ENCODE results near the gene PXDC1. TPM values are rescaled to one million over a fixed set of nuclear protein-coding genes. Genes with fewer than 3 reads are reported as not detected.

PXDC1 gene
- total RNA-seq, 1 donor: 144 TPM

DNA sequence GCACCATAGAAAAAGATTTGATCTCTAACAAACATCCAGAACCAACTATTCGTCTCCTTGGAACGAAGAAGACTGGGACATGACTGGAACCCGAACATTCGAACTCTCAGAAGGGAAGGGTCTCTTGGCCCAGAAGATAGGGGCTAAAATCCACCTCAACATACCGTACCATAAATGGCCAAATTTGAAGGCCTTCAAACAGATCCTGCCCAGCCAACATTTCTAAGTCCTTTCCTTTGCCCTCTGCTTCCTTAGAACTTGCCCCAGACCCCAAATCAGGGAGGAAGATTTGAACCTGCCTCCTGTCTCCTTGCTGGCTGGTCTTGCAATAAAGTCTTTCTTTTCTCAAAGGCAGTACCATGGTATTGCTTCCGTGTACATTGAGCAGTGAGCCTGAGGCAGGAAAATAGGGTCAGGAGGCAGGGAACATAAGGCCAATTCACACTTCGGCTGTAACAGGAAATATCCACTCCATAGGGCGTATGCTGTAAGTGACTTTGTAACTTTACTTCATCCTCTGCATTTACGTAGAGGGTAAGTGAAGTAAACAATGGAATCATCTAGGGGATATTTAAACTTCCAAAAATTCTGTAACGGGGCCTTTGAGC is 1.8 kb upstream of the PXDC1 start:
- Histone ChIP-seq H3K27me3 (ENCODE audit: insufficient read depth, low read length) (no peaks in the 10 kb centered on the region), H3K4me1 (ENCODE audit: insufficient read depth, low read length) (peaks cover 15% of the 10 kb centered on the region), H2AFZ (ENCODE audit: low read length) (no peak overlapping the region), H4K20me1 (ENCODE audit: insufficient read depth, low read length) (peaks cover 18% of the 10 kb centered on the region), H3K4me2 (ENCODE audit: insufficient read depth, low read length) (no peak overlapping the region), H3K27ac (ENCODE audit: low read depth, low read length) (no peak overlapping the region), H3K79me2 (ENCODE audit: insufficient read depth, low read length) (peaks cover 31% of the 10 kb centered on the region), H3K9me3 (ENCODE audit: low read depth, low read length) (no peaks in the 10 kb centered on the region), H3K36me3 (ENCODE audit: insufficient read depth, low read length) (peaks cover 12% of the 10 kb centered on the region), H3K4me3 (ENCODE audit: insufficient read depth, low read length) (no peak overlapping the region)
- TF ChIP-seq, protein P1, sequence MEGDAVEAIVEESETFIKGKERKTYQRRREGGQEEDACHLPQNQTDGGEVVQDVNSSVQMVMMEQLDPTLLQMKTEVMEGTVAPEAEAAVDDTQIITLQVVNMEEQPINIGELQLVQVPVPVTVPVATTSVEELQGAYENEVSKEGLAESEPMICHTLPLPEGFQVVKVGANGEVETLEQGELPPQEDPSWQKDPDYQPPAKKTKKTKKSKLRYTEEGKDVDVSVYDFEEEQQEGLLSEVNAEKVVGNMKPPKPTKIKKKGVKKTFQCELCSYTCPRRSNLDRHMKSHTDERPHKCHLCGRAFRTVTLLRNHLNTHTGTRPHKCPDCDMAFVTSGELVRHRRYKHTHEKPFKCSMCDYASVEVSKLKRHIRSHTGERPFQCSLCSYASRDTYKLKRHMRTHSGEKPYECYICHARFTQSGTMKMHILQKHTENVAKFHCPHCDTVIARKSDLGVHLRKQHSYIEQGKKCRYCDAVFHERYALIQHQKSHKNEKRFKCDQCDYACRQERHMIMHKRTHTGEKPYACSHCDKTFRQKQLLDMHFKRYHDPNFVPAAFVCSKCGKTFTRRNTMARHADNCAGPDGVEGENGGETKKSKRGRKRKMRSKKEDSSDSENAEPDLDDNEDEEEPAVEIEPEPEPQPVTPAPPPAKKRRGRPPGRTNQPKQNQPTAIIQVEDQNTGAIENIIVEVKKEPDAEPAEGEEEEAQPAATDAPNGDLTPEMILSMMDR (IDR thresholded peaks at IDR 0.05; ENCODE audit: extremely low read depth, low read depth, low read length): no peak
- DNase-seq (ENCODE audit: insufficient read length, low spot score, missing footprints): no peak

- Histone ChIP-seq H2AFZ (ENCODE audit: low read length) (peak overlapping the region; percentile 28), H3K4me3 (ENCODE audit: insufficient read depth, low read length) (peak overlapping the region; percentile 85), H3K27ac (ENCODE audit: low read depth, low read length) (peak overlapping the region; percentile 90), H3K4me2 (ENCODE audit: insufficient read depth, low read length) (peak overlapping the region; percentile 80), H4K20me1 (ENCODE audit: insufficient read depth, low read length) (peaks cover 25% of the 10 kb centered on the region), H3K36me3 (ENCODE audit: insufficient read depth, low read length) (peaks cover 17% of the 10 kb centered on the region), H3K4me1 (ENCODE audit: insufficient read depth, low read length) (peaks cover 22% of the 10 kb centered on the region), H3K9me3 (ENCODE audit: low read depth, low read length) (no peaks in the 10 kb centered on the region), H3K27me3 (ENCODE audit: insufficient read depth, low read length) (no peaks in the 10 kb centered on the region), H3K79me2 (ENCODE audit: insufficient read depth, low read length) (peaks cover 37% of the 10 kb centered on the region)
- TF ChIP-seq, protein P1 (IDR thresholded peaks at IDR 0.05; ENCODE audit: extremely low read depth, low read depth, low read length): no peak
- DNase-seq (ENCODE audit: insufficient read length, low spot score, missing footprints): peak; percentile 69
Measured at GRCh38 chr6:3752531-3753227, 1.2 kb upstream of the PXDC1 start.

DNA sequence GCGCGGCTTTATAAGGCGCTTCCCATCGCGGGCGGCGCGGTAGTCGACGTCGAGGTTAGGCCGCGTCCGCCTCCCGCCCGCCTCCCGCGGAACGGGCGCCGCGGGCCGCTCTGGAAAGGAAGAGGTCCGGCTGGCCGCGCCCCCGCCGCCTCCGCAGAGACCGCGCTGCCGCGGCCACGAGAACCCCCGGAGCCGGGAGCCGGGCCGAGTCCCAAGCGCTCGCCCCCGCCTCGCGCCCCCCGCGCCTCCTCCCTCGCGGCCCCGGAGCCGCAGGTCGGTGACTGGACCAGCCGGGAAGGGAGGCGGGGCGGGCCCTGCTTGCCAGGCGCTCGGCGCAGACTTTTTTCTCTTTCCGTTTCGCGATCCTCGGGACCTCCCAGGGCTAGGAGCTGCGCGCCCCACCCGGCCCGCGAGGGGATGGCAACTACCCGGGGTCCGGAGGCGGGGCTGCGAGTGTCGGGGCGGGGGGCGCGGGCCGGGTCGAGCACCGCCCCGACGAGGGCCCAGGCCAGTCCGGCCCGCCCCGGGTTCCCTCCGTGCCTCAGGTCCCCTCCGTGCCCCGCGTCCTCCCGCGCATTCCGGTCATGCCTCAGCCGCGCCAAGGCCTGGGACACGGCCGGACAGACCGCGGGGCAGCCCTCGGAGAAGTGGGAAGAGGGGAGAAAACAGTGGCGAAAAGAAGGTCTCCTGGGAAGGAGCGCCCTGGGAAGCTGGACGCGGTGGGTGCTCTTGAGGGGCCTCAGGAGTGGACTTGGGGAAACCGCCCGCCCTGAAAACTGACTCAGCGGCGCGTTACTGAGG is 417 bp upstream of the PXDC1 start:
- Histone ChIP-seq H3K4me1 (ENCODE audit: insufficient read depth, low read length) (peaks cover 29% of the 10 kb centered on the region), H3K4me2 (ENCODE audit: insufficient read depth, low read length) (peak overlapping the region; percentile 98)

More for the DNA sequence above, 417 bp upstream of the PXDC1 start:
- no peaks in the 10 kb centered on the region for H3K9me3 ChIP-seq (ENCODE audit: low read depth, low read length)
- TF ChIP-seq, protein P1 (IDR thresholded peaks at IDR 0.05; ENCODE audit: extremely low read depth, low read depth, low read length): peak; percentile 21
- DNase-seq (ENCODE audit: insufficient read length, low spot score, missing footprints): peak; percentile 100
- H3K27me3 ChIP-seq (ENCODE audit: insufficient read depth, low read length): no peaks in the 10 kb centered on the region
- H3K4me3 ChIP-seq (ENCODE audit: insufficient read depth, low read length): peak overlapping the region; percentile 85
- peaks cover 32% of the 10 kb centered on the region for H4K20me1 ChIP-seq (ENCODE audit: insufficient read depth, low read length)
- peak overlapping the region; percentile 90 for H3K27ac ChIP-seq (ENCODE audit: low read depth, low read length)
- peaks cover 45% of the 10 kb centered on the region for H3K79me2 ChIP-seq (ENCODE audit: insufficient read depth, low read length)
- H3K36me3 ChIP-seq (ENCODE audit: insufficient read depth, low read length): peaks cover 24% of the 10 kb centered on the region
- H2AFZ ChIP-seq (ENCODE audit: low read length): peak overlapping the region; percentile 28
